HG03175 (cell line): ENCODE data around the gene PDGFD.

Source experiments
- ATAC-seq: cut with Tn5 transposase; IDR thresholded peaks from one replicate; pipeline ENCODE4 v1.9.1; 2021; ENCODE audit warnings: mild to moderate bottlenecking, moderate library complexity; ENCODE audit not compliant: unreplicated experiment

PDGFD gene

GRCh38 chr11:103963648-103964047 is 200.3 kb downstream of the PDGFD start:
- no peak for ATAC-seq

GRCh38 chr11:103961010-103961409 is 202.9 kb downstream of the PDGFD start:
- no peak for ATAC-seq

- no peak for ATAC-seq
Measured at GRCh38 chr11:103960108-103960507, 203.8 kb downstream of the PDGFD start.

- peak; percentile 98 for ATAC-seq
Measured at GRCh38 chr11:103959279-103959942, 204.5 kb downstream of the PDGFD start.

GRCh38 chr11:103958475-103959215 is 205.3 kb downstream of the PDGFD start:
- ATAC-seq, result peak; percentile 49

GRCh38 chr11:103953797-103954486 is 210.0 kb downstream of the PDGFD start:
- ATAC-seq, result no peak

GRCh38 chr11:103949781-103950180 is 214.2 kb downstream of the PDGFD start:
- no peak for ATAC-seq

- ATAC-seq, result no peak
Measured at GRCh38 chr11:103948187-103948763, 215.7 kb downstream of the PDGFD start.

GRCh38 chr11:103947546-103947919 is 216.4 kb downstream of the PDGFD start:
- no peak for ATAC-seq

GRCh38 chr11:103946793-103947545 is 217.0 kb downstream of the PDGFD start:
- no peak for ATAC-seq

GRCh38 chr11:103944251-103944940 is 219.6 kb downstream of the PDGFD start:
- ATAC-seq, result no peak

- ATAC-seq, result no peak
Measured at GRCh38 chr11:103942646-103943045, 221.3 kb downstream of the PDGFD start.

GRCh38 chr11:103940551-103940950 is 223.4 kb downstream of the PDGFD start:
- no peak for ATAC-seq

- ATAC-seq, result no peak
Measured at GRCh38 chr11:103939694-103940093, 224.3 kb downstream of the PDGFD start.

- ATAC-seq, result peak; percentile 63
Measured at GRCh38 chr11:103936059-103936458, 227.9 kb downstream of the PDGFD start.

GRCh38 chr11:103935219-103935618 is 228.7 kb downstream of the PDGFD start:
- no peak for ATAC-seq

GRCh38 chr11:103929170-103929903 is 234.6 kb downstream of the PDGFD start:
- peak; percentile 93 for ATAC-seq

GRCh38 chr11:103928802-103929161 is 235.2 kb downstream of the PDGFD start:
- ATAC-seq, result peak; percentile 28

- no peak for ATAC-seq
Measured at GRCh38 chr11:103928040-103928801, 235.7 kb downstream of the PDGFD start.
